HepG2 (cell line): ENCODE data around the gene POLN. TPM values are rescaled to one million over a fixed set of nuclear protein-coding genes. Genes with fewer than 3 reads are reported as not detected.

Source experiments
- ARNT ChIP-seq: fragments of 450-650 bp; IDR thresholded peaks from 2 replicates; pipeline ENCODE4 v1.6.1; 2017
- DPF2 ChIP-seq: sonication (generic); formaldehyde crosslinking; IDR thresholded peaks from 2 replicates; pipeline ENCODE4 v1.4.0; 2020; ENCODE audit warnings: mild to moderate bottlenecking, low read depth, missing genetic modification reagents, borderline replicate concordance
- FOXJ3 ChIP-seq: sonication (generic); formaldehyde crosslinking; IDR thresholded peaks from 2 replicates; pipeline ENCODE4 v1.4.0; 2020; ENCODE audit warnings: missing genetic modification reagents, mild to moderate bottlenecking, borderline replicate concordance
- GATAD1 ChIP-seq: IDR thresholded peaks from 2 replicates; pipeline ENCODE4 v1.6.1; 2016; ENCODE audit warnings: missing genetic modification reagents, missing compliant biosample characterization
- NR2F2 ChIP-seq: IDR thresholded peaks from 2 replicates; pipeline ENCODE4 v1.6.1; 2012; ENCODE audit warnings: low read depth, inconsistent platforms, borderline replicate concordance
- RFX3 ChIP-seq: IDR thresholded peaks from 2 replicates; pipeline ENCODE4 v1.6.1; 2016; ENCODE audit warnings: missing biosample characterization, missing genetic modification reagents
- SALL1 ChIP-seq: sonication (generic); formaldehyde crosslinking; IDR thresholded peaks from 2 replicates; pipeline ENCODE4 v1.8.0; 2022; ENCODE audit warnings: mild to moderate bottlenecking, missing genetic modification reagents
- ZIK1 ChIP-seq: sonication (generic); formaldehyde crosslinking; IDR thresholded peaks from 2 replicates; pipeline ENCODE4 v1.5.0; 2020; ENCODE audit warnings: mild to moderate bottlenecking, low read depth, missing genetic modification reagents, borderline replicate concordance
- ZNF382 ChIP-seq: sonication (generic); formaldehyde crosslinking; IDR thresholded peaks from 2 replicates; pipeline ENCODE4 v1.5.0; 2020; ENCODE audit warnings: missing genetic modification reagents, mild to moderate bottlenecking, borderline replicate concordance
- ZNF546 ChIP-seq: sonication (generic); formaldehyde crosslinking; conservative IDR thresholded peaks from 2 replicates; pipeline ENCODE4 v1.8.1; 2023; ENCODE audit warnings: mild to moderate bottlenecking, missing genetic modification reagents
- polyA plus RNA-seq, 8 experiments: library from polyadenylated mRNA; depleted of rRNA in 3 of 8; stranded (reverse) in 7 of 8; unstranded in 1 of 8; fragments of >200 nt; fragmentation: Illumina TruSeq in 4 of 8; extraction: Trizol in 4 of 8; gene quantifications; 2 replicates each; pipeline versions ENCODE4 v1.2.1 to v1.2.3, GENCODE V29; 2011 to 2016; ENCODE audit warnings: low read depth in 4 of 8, missing spikeins in 1 of 8, mixed read lengths in 1 of 8; ENCODE audit not compliant: insufficient read depth in 1 of 8
- total RNA-seq, 5 experiments: library from RNA; depleted of rRNA; stranded (reverse); fragments of >200 nt; fragmentation: Illumina TruSeq; extraction: Trizol; gene quantifications; 2 replicates each; pipeline ENCODE4 v1.2.3, GENCODE V29; 2016; ENCODE audit warnings: low read depth in 1 of 5
- TF ChIP-seq, protein P1 (sequence below): sonication (generic); formaldehyde crosslinking; IDR thresholded peaks from 2 replicates; pipeline ENCODE4 v1.4.0; 2020; ENCODE audit warnings: mild to moderate bottlenecking, low read depth, missing genetic modification reagents
- TF ChIP-seq, protein P2 (sequence below): sonication (generic); formaldehyde crosslinking; IDR thresholded peaks from 2 replicates; pipeline ENCODE4 v1.5.0; 2020; ENCODE audit warnings: missing genetic modification reagents
- TF ChIP-seq, protein P3 (sequence below): sonication (generic); formaldehyde crosslinking; IDR thresholded peaks from 2 replicates; pipeline ENCODE4 v1.4.0; 2020; ENCODE audit warnings: missing genetic modification reagents
- TF ChIP-seq, protein P4 (sequence below), 2 experiments: fragments of 450-650 bp in 1 of 2; sonication (generic) in 1 of 2; formaldehyde crosslinking in 1 of 2; IDR thresholded peaks; 2 replicates each; pipeline versions ENCODE4 v1.6.1 to v1.8.0; 2016 to 2022; ENCODE audit warnings: antibody characterized with exemption in 1 of 2, mild to moderate bottlenecking in 1 of 2, missing genetic modification reagents in 1 of 2

Gene POLN
- total and polyA plus RNA-seq, 2 of the 13 experiments (the other 11 are each of a cell fraction or from before 2014, with no cell fraction given) = 0.93 to 1.5 TPM

DNA sequence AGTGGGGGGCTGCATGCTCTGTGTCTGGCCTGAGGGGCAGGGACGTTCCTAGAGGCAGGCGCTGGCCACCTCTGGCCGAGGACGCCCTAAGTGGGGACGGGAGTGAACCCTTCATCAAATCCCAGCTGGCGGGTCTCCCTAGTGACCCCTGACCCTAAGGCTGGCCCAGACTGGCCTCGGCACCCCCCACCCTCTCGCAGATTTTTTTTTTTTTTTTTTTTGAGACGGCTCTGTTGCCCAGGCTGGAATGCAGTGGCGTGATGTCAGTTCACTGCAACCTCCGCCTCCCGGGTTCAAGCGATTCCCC, 21.0 kb upstream of the POLN start (continued):
- TF ChIP-seq, protein P1, sequence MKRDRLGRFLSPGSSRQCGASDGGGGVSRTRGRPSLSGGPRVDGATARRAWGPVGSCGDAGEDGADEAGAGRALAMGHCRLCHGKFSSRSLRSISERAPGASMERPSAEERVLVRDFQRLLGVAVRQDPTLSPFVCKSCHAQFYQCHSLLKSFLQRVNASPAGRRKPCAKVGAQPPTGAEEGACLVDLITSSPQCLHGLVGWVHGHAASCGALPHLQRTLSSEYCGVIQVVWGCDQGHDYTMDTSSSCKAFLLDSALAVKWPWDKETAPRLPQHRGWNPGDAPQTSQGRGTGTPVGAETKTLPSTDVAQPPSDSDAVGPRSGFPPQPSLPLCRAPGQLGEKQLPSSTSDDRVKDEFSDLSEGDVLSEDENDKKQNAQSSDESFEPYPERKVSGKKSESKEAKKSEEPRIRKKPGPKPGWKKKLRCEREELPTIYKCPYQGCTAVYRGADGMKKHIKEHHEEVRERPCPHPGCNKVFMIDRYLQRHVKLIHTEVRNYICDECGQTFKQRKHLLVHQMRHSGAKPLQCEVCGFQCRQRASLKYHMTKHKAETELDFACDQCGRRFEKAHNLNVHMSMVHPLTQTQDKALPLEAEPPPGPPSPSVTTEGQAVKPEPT = 0 out of 2 replicates have a peak, but pooled peaks have one; percentile 4
- TF ChIP-seq DPF2 (no peak), ZNF546 (no peak), GATAD1 (CRISPR knock-in tag) (no peak), ZNF382 (CRISPR knock-in tag) (no peak), RFX3 (CRISPR knock-in tag) (no peak), FOXJ3 (CRISPR knock-in tag) (no peak), SALL1 (no peak), ARNT (no peak), NR2F2 (no peak), ZIK1 (no peak)
- TF ChIP-seq, protein P2, sequence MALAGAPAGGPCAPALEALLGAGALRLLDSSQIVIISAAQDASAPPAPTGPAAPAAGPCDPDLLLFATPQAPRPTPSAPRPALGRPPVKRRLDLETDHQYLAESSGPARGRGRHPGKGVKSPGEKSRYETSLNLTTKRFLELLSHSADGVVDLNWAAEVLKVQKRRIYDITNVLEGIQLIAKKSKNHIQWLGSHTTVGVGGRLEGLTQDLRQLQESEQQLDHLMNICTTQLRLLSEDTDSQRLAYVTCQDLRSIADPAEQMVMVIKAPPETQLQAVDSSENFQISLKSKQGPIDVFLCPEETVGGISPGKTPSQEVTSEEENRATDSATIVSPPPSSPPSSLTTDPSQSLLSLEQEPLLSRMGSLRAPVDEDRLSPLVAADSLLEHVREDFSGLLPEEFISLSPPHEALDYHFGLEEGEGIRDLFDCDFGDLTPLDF (CRISPR knock-in tag) = no peak
- TF ChIP-seq, protein P3, sequence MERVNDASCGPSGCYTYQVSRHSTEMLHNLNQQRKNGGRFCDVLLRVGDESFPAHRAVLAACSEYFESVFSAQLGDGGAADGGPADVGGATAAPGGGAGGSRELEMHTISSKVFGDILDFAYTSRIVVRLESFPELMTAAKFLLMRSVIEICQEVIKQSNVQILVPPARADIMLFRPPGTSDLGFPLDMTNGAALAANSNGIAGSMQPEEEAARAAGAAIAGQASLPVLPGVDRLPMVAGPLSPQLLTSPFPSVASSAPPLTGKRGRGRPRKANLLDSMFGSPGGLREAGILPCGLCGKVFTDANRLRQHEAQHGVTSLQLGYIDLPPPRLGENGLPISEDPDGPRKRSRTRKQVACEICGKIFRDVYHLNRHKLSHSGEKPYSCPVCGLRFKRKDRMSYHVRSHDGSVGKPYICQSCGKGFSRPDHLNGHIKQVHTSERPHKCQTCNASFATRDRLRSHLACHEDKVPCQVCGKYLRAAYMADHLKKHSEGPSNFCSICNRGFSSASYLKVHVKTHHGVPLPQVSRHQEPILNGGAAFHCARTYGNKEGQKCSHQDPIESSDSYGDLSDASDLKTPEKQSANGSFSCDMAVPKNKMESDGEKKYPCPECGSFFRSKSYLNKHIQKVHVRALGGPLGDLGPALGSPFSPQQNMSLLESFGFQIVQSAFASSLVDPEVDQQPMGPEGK = no peak
- TF ChIP-seq, protein P4, sequence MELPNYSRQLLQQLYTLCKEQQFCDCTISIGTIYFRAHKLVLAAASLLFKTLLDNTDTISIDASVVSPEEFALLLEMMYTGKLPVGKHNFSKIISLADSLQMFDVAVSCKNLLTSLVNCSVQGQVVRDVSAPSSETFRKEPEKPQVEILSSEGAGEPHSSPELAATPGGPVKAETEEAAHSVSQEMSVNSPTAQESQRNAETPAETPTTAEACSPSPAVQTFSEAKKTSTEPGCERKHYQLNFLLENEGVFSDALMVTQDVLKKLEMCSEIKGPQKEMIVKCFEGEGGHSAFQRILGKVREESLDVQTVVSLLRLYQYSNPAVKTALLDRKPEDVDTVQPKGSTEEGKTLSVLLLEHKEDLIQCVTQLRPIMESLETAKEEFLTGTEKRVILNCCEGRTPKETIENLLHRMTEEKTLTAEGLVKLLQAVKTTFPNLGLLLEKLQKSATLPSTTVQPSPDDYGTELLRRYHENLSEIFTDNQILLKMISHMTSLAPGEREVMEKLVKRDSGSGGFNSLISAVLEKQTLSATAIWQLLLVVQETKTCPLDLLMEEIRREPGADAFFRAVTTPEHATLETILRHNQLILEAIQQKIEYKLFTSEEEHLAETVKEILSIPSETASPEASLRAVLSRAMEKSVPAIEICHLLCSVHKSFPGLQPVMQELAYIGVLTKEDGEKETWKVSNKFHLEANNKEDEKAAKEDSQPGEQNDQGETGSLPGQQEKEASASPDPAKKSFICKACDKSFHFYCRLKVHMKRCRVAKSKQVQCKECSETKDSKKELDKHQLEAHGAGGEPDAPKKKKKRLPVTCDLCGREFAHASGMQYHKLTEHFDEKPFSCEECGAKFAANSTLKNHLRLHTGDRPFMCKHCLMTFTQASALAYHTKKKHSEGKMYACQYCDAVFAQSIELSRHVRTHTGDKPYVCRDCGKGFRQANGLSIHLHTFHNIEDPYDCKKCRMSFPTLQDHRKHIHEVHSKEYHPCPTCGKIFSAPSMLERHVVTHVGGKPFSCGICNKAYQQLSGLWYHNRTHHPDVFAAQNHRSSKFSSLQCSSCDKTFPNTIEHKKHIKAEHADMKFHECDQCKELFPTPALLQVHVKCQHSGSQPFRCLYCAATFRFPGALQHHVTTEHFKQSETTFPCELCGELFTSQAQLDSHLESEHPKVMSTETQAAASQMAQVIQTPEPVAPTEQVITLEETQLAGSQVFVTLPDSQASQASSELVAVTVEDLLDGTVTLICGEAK (IDR thresholded peaks at IDR 0.05) = no peak
- TF ChIP-seq, protein P4 (CRISPR knock-in tag; IDR thresholded peaks at IDR 0.05) = no peak
